Measurements from ENCODE around the gene NEBL. TPM values are rescaled to one million over a fixed set of nuclear protein-coding genes. Genes with fewer than 3 reads are reported as not detected.

NEBL gene
- total RNA-seq, 1 experiment from 2014 or later = 16.6 TPM

DNA sequence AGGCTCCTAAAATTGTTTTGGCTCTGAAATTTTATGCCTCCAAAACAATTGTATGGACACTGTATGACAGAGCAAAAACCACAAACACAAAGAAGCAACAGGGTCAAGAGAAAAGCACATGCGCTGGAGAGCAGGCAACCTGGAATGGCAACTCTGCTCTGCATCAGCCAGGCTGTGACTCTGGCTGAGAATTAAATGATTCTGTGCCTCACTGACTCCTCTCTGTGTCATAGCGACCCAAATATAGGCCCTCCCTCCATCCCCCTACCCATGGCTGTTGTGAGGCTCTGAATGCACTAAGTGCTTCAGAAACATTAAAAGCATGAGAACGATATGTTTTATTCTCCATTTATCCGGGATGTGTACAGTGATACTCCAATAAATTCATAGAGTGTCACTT lies 24.9 kb upstream of the NEBL start:
- CTCF ChIA-PET = no interaction called here
- BruUV-seq (replicated peaks) = no TSS peak
- Histone ChIP-seq H3K27me3 (ENCODE audit: insufficient read depth, low read length) (no peaks in the 10 kb centered on the region), H4K20me1 (ENCODE audit: insufficient read depth) (no peaks in the 10 kb centered on the region), H2AFZ (ENCODE audit: low read depth, low read length, poor library complexity, severe bottlenecking) (no peak overlapping the region), H3K4me3 (replicated peaks in 1 of 2; ENCODE audit: low read depth in 1 of 2, low read length in 2 of 2) (no peak overlapping the region), H3K27ac (ENCODE audit: low read depth, low read length) (no peak overlapping the region), H3K9ac (ENCODE audit: low read length) (no peak overlapping the region), H3K4me1 (ENCODE audit: control insufficient read depth in 1 of 2, insufficient read depth in 2 of 2, low read length in 2 of 2) (no peaks in the 10 kb centered on the region), H3K4me2 (ENCODE audit: low read length) (no peak overlapping the region), H3K79me2 (ENCODE audit: insufficient read depth, low read length) (no peaks in the 10 kb centered on the region), H3K36me3 (ENCODE audit: control insufficient read depth in 1 of 2, insufficient read depth in 2 of 2, low read length in 2 of 2) (no peaks in the 10 kb centered on the region), H3K9me2 (ENCODE audit: insufficient read depth) (no peaks in the 10 kb centered on the region), H3K9me3 (ENCODE audit: control insufficient read depth in 1 of 2, insufficient read depth in 1 of 2, low read depth in 1 of 2, low read length in 2 of 2) (no peaks in the 10 kb centered on the region)
- DNase-seq (ENCODE audit: low read depth, low spot score) (no peak), ATAC-seq (no peak)
- intact Hi-C loops (cut with micrococcal nuclease) = no loop called here
- TF ChIP-seq ELF1 (IDR thresholded peaks at IDR 0.05; ENCODE audit: borderline replicate concordance, low read depth) (no peak), CBX3 (IDR thresholded peaks at IDR 0.05; ENCODE audit: low read depth) (no peak), EZH2 (IDR thresholded peaks at IDR 0.05) (no peak)
- TF ChIP-seq, protein P1, sequence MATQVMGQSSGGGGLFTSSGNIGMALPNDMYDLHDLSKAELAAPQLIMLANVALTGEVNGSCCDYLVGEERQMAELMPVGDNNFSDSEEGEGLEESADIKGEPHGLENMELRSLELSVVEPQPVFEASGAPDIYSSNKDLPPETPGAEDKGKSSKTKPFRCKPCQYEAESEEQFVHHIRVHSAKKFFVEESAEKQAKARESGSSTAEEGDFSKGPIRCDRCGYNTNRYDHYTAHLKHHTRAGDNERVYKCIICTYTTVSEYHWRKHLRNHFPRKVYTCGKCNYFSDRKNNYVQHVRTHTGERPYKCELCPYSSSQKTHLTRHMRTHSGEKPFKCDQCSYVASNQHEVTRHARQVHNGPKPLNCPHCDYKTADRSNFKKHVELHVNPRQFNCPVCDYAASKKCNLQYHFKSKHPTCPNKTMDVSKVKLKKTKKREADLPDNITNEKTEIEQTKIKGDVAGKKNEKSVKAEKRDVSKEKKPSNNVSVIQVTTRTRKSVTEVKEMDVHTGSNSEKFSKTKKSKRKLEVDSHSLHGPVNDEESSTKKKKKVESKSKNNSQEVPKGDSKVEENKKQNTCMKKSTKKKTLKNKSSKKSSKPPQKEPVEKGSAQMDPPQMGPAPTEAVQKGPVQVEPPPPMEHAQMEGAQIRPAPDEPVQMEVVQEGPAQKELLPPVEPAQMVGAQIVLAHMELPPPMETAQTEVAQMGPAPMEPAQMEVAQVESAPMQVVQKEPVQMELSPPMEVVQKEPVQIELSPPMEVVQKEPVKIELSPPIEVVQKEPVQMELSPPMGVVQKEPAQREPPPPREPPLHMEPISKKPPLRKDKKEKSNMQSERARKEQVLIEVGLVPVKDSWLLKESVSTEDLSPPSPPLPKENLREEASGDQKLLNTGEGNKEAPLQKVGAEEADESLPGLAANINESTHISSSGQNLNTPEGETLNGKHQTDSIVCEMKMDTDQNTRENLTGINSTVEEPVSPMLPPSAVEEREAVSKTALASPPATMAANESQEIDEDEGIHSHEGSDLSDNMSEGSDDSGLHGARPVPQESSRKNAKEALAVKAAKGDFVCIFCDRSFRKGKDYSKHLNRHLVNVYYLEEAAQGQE (IDR thresholded peaks at IDR 0.05; ENCODE audit: low read depth) = no peak
- TF ChIP-seq, protein P2, sequence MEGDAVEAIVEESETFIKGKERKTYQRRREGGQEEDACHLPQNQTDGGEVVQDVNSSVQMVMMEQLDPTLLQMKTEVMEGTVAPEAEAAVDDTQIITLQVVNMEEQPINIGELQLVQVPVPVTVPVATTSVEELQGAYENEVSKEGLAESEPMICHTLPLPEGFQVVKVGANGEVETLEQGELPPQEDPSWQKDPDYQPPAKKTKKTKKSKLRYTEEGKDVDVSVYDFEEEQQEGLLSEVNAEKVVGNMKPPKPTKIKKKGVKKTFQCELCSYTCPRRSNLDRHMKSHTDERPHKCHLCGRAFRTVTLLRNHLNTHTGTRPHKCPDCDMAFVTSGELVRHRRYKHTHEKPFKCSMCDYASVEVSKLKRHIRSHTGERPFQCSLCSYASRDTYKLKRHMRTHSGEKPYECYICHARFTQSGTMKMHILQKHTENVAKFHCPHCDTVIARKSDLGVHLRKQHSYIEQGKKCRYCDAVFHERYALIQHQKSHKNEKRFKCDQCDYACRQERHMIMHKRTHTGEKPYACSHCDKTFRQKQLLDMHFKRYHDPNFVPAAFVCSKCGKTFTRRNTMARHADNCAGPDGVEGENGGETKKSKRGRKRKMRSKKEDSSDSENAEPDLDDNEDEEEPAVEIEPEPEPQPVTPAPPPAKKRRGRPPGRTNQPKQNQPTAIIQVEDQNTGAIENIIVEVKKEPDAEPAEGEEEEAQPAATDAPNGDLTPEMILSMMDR (IDR thresholded peaks at IDR 0.05 in 2 of 3, conservative IDR thresholded peaks at IDR 0.05 in 1 of 3; ENCODE audit: borderline replicate concordance in 1 of 3, insufficient read depth in 1 of 3, low read depth in 2 of 3, low read length in 2 of 3) = no peak
- RAD21 ChIA-PET (ENCODE audit: low non-redundant PET in 1 of 2, low total read pairs in 2 of 2, uncharacterized antibody in 2 of 2, unreplicated experiment in 2 of 2) = no interaction called here
- POLR2A ChIA-PET = no interaction called here

All from HCT116 (cell line).